ENCODE results near the gene CARS1. TPM values are rescaled to one million over a fixed set of nuclear protein-coding genes. Genes with fewer than 3 reads are reported as not detected.

The CARS1 gene
- 56.5 and 63.1 TPM in 2 replicates for total RNA-seq

DNA sequence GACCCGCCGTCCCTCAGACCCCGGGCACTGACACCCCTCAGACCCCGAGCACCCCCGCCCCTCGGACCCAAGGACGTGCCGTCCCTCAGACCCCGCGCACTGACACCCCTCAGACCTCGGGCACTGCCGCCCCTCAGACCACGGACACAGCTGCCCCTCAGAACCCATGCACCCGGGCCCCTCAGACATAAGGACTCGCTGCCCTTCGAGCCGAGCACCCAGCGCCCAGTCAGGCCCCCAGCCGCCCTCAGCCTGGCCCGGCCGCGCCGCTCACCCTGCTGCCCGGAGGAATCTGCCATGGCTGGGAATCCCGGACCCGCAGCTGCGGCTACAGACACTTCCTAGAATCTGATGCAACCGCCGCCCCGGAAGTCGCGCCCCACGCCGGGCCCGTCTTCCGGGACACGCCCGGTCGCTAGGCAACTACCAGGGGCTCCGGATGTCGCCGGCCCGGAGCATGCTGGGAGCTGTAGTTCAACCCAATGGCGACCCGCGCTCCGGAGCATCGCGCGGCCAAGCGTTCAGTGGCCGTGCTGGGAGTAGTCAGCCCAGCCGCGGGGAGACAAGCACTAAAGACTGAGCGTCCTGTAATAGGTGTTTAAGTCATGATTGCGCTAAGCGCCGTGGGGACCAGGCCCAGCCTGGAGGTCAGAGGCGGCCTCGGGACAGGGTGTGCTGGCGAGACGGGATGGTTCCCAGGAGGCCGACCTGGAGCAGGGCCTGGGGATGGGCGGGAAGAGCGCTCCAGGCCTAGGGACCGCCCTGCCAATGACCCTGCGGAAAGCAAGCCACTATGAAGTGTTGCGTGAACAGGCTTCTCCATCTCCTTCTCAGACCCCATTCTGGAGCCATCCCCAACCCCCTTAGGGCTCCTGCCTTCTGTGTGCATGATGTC lies at the start of gene CARS1:
TSS of gene CARS1 (minus strand) at position 355 of the 895 bp plus-strand sequence. CDS start at position 299, 56 bp downstream.
- H3K9me3 Mint-ChIP-seq = no peaks in the 10 kb centered on the region
- peaks cover 32% of the 10 kb centered on the region for H3K4me1 Mint-ChIP-seq
- peak within 1 kb of the TSS; percentile 88 for H3K27ac Mint-ChIP-seq
- H3K4me3 Mint-ChIP-seq = peak within 1 kb of the TSS; percentile 92
- peak; percentile 98 for DNase-seq
- H3K27me3 Mint-ChIP-seq = peaks cover 1% of the 10 kb centered on the region
- intact Hi-C loops (cut with micrococcal nuclease) = loop anchor here (2.0 to 5.0 kb wide), 3 partner anchors 43 to 110 kb away; partner anchors contain the start of genes NAP1L4 and OSBPL5
- peaks cover 17% of the 10 kb centered on the region for H3K36me3 Mint-ChIP-seq (ENCODE audit: low read depth)

DNA sequence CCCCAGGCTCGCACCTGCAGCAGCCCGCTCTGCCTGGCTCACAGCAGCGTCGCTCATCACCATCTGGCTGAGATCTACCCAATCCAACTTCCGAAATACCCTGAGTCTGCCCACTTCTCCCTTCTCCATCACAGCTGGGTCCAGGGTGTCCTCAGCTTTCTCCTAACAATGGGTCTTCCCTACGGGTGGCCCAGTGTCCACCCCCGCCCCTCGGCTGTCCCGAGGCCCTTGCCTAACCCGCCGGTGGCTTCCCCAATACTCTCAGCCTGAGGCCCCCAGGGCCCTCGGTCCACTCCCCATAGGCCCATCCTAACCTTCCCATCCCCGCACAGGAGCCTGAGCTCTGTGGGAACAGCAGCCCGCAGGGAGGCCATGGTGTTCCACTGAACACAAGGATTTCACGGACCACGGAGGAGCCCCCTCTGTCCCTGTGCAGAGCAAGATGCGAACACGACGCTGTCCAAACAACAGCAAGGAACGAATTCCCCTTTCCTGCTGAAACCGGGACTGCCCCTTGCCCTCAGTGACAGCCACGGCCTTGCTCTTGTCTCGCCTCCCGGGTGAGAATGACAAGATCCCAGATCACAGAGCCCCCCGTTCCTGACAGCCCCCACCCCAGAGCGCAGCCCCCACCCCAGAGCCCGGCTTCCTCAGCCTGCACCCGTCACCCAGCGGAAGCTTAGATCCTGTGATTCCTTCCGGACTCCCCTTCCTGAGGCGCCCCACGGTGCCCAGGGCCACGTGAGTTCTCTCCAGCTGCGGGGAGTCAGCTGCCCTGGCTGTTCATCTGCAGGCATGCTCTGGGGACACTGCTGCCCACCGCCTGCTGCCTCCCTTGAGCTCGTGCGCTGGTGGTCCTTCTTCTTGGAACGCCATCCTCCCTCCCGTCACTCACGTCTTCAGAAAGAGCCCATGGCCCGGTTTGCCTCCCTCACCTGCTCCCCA lies 48.8 kb upstream of the CARS1 start:
- Mint-ChIP-seq H3K27me3 (no peaks in the 10 kb centered on the region), H3K4me1 (no peaks in the 10 kb centered on the region), H3K9me3 (no peaks in the 10 kb centered on the region), H3K27ac (no peak overlapping the region), H3K4me3 (no peak overlapping the region), H3K36me3 (ENCODE audit: low read depth) (no peaks in the 10 kb centered on the region)
- intact Hi-C loops (cut with micrococcal nuclease) = no loop called here
- DNase-seq = no peak

DNA sequence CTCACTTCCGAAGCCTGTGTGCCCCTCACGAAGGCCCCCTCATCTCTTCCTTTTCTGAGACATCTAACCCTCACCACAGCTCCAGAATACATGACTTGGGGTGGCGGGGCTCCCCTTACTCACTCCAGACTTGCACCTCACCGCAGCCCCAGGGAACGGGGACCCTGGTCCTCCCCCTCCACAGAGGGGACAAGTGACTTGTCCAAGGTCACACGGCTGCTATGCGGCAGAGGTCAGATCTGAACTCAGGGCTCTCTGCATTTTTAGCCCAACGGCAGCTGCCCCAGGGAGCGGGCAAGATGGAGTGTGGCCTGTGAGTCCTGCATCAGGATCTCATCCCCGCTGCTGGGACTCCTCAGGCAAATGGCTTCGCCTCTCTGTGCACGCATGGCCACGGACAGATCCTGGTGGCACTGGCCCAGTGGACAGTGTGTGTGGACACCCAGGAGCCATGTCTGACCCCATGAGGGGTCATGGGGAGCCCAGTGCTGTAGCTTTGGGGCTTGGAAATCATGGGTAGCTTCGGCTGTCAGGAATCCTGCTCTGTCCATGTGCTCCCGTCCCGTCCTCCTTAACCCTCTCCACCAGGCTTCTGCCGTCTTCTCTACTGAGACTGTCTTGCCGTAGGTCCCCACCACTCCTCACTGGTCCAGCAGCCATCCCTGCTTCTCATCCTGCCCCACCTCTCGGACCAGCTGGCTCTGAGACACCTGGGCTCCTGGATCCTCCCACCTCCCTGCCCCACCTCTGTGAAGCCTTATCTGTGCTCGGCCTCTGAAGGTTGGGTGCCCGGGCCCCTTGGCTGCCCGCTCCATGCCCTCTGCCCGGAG lies 48.0 kb upstream of the CARS1 start:
- no peak for DNase-seq
- Mint-ChIP-seq H3K9me3 (no peaks in the 10 kb centered on the region), H3K4me1 (no peaks in the 10 kb centered on the region), H3K27me3 (no peaks in the 10 kb centered on the region), H3K4me3 (no peak overlapping the region), H3K27ac (no peak overlapping the region), H3K36me3 (ENCODE audit: low read depth) (no peaks in the 10 kb centered on the region)
- intact Hi-C loops (cut with micrococcal nuclease) = no loop called here

DNA sequence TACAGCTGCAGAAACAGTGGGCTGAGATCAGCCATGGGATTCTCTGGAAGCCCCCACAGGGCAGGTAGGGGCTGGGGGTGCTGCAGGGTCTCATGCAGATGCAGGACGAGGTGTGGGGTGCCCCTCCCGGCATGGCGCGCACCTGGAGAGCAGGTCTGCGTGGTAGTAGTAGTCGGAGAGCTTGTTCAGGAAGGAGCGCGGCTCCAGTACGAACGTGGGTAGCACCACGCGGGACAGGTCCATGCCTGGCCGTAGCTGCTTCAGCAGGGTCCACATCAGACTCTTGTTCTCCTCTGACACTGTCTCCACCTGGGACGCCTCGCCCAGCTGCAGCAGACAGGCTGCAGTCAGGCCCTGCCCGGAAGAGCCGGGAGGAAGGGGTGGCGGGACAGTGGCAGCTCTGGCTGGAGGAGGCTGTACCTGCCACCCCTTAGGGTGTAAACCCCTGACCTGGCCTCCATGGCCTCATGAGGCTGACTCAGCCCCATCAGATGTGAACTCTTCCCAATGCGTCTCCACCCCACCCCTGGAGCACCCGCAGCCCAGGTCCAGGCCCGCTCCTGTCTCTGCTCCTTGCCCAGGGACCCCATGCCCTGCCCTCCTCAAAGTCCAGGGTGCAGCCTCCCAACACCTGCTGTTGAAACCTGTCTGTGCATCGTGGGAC lies 47.0 kb upstream of the CARS1 start:
- intact Hi-C loops (cut with micrococcal nuclease) = no loop called here
- no peak overlapping the region for H3K4me3 Mint-ChIP-seq
- H3K4me1 Mint-ChIP-seq = peaks cover 3% of the 10 kb centered on the region
- no peaks in the 10 kb centered on the region for H3K27me3 Mint-ChIP-seq
- H3K9me3 Mint-ChIP-seq = no peaks in the 10 kb centered on the region
- no peak overlapping the region for H3K27ac Mint-ChIP-seq
- H3K36me3 Mint-ChIP-seq (ENCODE audit: low read depth) = no peaks in the 10 kb centered on the region
- DNase-seq = no peak

DNA sequence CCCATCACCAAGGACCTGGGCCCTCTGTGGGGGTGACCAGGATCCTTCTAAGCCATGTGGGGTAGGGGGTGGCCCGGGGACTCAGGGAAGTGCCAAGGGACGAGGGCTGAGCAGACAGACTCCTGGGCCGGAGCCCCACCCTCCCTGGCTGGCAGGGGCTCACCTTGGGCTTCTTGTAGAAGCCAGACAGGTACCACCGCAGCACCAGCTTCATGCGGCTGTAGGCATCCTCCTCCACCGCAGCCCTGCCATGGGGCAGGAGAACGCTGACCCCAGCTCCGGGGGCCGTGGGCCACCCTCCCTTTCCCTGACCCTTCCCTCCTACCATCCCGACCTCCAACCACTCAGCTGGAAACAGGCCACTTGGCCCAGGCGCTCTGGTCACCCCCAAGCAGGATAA lies 45.9 kb upstream of the CARS1 start:
- DNase-seq = no peak
- Mint-ChIP-seq H3K4me3 (no peak overlapping the region), H3K9me3 (no peaks in the 10 kb centered on the region), H3K4me1 (peaks cover 3% of the 10 kb centered on the region), H3K27ac (no peak overlapping the region), H3K27me3 (no peaks in the 10 kb centered on the region), H3K36me3 (ENCODE audit: low read depth) (no peaks in the 10 kb centered on the region)
- intact Hi-C loops (cut with micrococcal nuclease) = no loop called here

DNA sequence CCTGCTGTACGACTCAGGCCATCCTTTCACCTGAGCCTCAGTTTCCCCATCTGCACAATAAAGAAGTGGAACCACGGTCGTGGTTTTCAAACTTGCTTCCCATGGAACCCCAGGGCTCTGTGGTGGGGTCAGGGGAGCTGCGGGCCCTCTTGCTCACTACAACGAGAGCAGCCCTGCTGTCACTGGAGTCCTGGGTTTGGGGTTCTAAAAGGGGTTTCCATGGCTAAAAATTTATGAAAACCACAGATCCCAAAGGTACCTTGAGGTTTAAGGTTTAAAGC lies 45.4 kb upstream of the CARS1 start:
- H3K27ac Mint-ChIP-seq = no peak overlapping the region
- H3K4me3 Mint-ChIP-seq = no peak overlapping the region
- DNase-seq = no peak
- H3K4me1 Mint-ChIP-seq = peaks cover 3% of the 10 kb centered on the region
- no peaks in the 10 kb centered on the region for H3K9me3 Mint-ChIP-seq
- intact Hi-C loops (cut with micrococcal nuclease) = no loop called here
- no peaks in the 10 kb centered on the region for H3K27me3 Mint-ChIP-seq
- H3K36me3 Mint-ChIP-seq (ENCODE audit: low read depth) = no peaks in the 10 kb centered on the region

DNA sequence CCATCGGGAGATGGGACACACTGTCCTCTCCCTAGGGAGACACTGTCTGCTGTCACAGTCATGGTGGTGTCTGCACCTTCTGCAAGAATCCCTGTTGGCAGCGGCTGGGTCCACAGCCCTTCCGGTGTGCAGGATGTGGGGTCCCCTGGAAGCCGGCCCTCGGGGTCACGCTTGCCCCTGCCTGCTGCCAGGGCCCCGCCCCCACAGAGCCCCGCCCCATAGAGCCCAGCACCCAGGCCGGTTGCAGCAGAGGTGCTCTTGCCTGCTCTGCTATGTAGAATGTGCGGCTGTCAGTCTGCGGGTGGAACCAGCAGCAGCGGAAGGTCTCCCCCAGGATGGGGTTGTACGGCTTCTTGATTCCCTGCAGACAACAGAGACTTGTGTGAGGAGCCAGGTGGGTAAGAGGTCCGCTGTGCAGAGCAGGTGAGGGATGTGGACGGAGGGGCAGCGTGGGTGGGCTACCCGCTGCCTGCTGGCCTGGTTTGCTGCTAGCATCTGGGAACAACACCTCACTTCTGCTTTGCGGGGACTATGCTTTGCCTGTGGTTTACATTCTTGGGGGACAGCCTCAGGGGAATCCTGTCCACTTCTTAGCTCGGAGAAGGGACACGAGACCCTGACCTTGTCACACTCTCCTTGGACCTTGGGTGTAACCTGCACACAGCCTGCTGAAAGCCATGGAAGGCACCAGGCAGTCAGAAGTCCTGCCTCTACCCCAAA lies 44.9 kb upstream of the CARS1 start:
- no peaks in the 10 kb centered on the region for H3K36me3 Mint-ChIP-seq (ENCODE audit: low read depth)
- H3K4me1 Mint-ChIP-seq = peaks cover 3% of the 10 kb centered on the region
- H3K27ac Mint-ChIP-seq = no peak overlapping the region
- no peaks in the 10 kb centered on the region for H3K9me3 Mint-ChIP-seq
- no peak for DNase-seq
- no peak overlapping the region for H3K4me3 Mint-ChIP-seq
- intact Hi-C loops (cut with micrococcal nuclease) = no loop called here
- no peaks in the 10 kb centered on the region for H3K27me3 Mint-ChIP-seq

DNA sequence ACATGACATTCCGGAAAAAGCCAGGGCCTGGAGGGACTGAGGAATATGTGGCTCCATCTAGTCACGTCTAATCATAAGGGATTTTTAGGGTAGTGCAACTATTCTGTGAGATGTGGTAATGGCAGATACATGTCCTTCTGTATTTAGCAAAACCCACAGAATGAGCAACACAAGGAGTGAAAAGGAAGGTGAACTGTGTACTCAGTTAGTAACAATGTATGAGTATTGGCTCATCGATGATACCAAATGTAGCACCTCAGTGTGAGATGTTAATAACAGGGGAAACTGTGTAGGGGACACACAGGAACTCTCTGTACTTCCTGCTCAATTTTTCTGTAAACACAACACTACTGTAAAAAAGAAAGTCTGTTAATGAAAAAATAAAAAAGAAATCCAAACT lies 42.0 kb upstream of the CARS1 start:
- no peak overlapping the region for H3K4me3 Mint-ChIP-seq
- no peak overlapping the region for H3K27ac Mint-ChIP-seq
- H3K4me1 Mint-ChIP-seq = peaks cover 3% of the 10 kb centered on the region
- DNase-seq = no peak
- no peaks in the 10 kb centered on the region for H3K36me3 Mint-ChIP-seq (ENCODE audit: low read depth)
- H3K9me3 Mint-ChIP-seq = no peaks in the 10 kb centered on the region
- H3K27me3 Mint-ChIP-seq = peaks cover 5% of the 10 kb centered on the region
- intact Hi-C loops (cut with micrococcal nuclease) = no loop called here

DNA sequence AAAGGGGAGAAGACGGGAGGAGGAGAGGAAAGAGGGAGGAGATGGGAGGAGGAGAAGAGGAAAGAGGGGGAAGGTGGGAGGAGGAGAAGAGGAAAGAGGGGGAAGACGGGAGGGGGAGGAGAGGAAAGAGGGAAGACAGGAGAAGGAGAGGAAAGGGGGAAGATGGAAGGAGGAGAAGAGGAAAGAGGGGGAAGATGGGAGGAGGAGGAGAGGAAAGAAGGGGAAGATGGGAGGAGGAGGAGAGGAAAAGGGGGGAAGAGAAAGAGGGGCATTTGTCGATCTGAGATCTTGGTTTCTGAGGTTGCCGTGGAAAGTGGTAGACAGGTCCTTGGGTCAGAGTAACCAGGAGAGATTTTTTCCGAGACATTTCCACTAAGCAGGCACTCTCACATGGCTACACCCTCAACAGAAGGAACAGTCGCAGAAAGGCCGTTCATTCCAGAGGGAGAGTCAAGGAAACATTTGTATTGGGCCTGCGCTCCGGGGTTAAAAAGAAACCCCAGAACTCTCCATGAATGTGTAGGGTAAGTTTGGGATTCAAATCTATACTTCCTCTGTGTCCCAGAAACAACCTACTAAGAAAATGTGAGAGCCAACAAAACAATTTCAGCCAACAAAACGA lies 39.8 kb upstream of the CARS1 start:
- Mint-ChIP-seq H3K27ac (no peak overlapping the region), H3K27me3 (peaks cover 5% of the 10 kb centered on the region), H3K4me1 (peaks cover 3% of the 10 kb centered on the region), H3K4me3 (no peak overlapping the region), H3K36me3 (ENCODE audit: low read depth) (no peaks in the 10 kb centered on the region), H3K9me3 (no peaks in the 10 kb centered on the region)
- intact Hi-C loops (cut with micrococcal nuclease) = no loop called here
- DNase-seq = no peak

DNA sequence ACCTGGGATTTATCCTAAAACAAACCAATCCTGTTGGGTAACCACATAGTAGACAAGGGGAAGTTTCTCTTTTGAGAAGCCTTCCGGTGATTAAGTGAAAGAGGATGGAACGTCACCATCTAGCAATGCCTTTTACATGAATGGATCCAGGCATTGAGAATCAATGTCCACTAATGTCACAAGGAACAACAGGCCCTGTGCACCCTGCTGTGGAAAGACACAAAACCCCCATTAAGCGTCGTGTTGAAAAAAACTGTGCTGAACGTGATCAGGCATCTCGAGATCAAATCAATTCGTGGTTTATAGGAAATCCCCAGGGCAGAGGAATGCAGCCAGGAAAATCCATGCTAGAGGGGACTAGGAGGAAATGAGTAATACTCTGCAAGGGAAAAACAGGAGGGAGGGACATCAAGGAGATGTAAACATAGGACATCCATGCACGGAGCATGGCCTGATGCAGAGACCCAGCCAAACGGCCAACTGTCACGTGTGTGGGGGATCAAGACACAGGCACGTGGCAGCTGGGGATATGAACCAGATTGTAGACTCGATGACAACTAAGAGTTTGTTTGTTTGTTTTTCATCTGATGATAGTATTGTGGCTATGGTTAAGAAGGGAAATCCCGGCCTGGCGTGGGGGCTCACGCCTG lies 38.6 kb upstream of the CARS1 start:
- no peaks in the 10 kb centered on the region for H3K36me3 Mint-ChIP-seq (ENCODE audit: low read depth)
- no peak overlapping the region for H3K4me3 Mint-ChIP-seq
- intact Hi-C loops (cut with micrococcal nuclease) = no loop called here
- H3K27me3 Mint-ChIP-seq = peaks cover 7% of the 10 kb centered on the region
- H3K4me1 Mint-ChIP-seq = peaks cover 8% of the 10 kb centered on the region
- no peaks in the 10 kb centered on the region for H3K9me3 Mint-ChIP-seq
- H3K27ac Mint-ChIP-seq = no peak overlapping the region
- DNase-seq = no peak

DNA sequence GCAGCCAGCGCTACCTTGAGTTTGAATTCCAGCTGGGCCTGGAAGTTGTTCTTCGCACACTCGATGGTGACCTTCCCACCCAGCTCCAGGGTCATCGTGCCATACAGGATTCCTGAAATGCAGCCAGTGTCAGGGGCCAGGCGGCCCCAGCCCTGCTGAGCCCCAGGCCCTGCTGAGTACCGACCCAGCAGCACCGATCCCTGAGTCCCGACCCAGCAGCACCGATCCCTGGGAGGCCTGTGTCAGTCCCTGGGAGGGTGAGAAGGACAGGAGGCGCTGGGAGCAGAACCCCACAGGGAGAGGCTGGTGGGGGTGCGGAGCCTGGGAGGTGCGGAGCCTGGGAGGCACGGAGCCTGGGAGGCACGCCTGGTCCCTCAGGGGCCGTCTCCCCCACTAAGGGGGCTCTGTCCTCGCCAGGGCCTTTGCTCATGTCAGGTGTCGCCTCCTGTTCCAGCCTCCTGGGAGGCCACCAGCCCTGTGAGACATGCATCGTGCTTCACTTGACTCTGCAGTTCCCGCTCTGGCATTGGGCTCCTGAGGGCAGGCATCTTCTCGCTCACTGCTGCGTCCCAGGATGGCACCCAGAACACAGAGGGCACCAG lies 37.1 kb upstream of the CARS1 start:
- intact Hi-C loops (cut with micrococcal nuclease) = loop anchor here (5.0 kb wide), 1 partner anchor 202 kb away; no protein-coding TSS in a partner anchor
- Mint-ChIP-seq H3K27me3 (peaks cover 7% of the 10 kb centered on the region), H3K4me3 (no peak overlapping the region), H3K4me1 (peaks cover 5% of the 10 kb centered on the region), H3K27ac (no peak overlapping the region), H3K36me3 (ENCODE audit: low read depth) (no peaks in the 10 kb centered on the region), H3K9me3 (no peaks in the 10 kb centered on the region)
- no peak for DNase-seq
